Measurements from ENCODE around the gene CCL5.
"Not testable (repeated sequence)": the region's sequence is repeated elsewhere in the genome, so short reads cannot be mapped to it uniquely, and the experiment has no call there.

The CCL5 gene

DNA sequence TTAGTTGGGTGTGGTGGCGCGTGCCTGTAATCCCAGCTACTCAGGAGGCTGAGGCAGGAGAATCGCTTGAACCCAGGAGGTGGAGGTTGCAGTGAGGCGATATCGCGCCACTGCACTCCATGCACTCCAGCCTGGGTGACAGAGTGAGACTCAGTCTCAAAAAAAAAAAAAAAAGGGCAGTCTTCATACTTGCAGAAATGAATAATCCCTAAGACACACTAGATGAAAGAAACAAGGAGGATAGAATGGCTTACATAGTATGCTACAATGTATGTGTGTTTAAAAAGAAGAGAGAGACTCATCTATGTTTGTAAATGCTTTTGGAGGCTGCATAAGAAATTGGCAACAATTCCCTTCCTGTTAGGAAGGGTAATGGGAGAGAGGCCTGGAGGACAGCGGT is 17.6 kb upstream of the CCL5 start:
- not testable (repeated sequence) for DNase-seq

DNA sequence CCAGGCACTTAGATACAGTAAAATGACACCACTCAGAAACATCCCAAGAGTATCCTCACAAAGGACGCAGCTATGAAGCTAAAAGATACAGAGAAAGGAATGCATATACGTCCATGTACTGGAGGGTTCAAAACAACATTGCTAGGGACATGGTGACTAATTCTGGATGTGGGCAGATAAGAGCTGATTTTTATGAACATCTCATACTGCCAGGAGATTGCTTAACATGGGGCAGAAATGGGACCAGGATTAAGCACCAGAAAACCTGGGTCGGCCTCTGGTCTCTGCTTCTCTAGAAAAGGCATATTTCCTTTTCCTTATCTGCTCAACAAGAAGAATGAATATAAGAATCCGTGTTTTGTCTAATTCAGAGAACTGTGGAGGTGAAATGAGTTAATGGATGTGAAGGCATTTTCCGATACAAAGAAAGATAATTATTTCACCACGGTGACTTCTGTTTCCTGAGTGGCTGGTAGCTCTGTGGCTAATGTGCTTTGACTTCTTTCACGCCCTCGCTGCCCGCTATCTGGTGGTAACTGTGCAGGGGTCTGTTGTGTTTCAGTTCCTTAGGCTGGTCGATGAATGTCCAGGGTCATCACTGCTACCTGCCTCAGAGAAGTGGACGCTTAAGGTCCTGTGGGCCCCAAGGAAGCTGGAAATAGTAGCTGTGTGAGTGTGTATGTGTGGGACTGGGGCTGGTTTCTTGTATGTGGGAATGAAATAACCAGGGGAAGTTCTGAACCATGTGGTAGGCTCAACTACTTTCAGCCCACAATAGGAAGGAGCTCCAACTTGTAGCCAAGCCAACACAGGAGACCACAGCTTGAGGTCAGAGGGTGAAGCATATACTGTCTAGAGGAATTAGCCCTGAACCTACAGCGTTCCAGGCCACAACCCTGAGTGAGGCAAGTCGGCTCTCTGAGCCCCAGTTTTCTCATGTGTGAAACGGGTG is 15.8 kb upstream of the CCL5 start:
- DNase-seq = no peak

DNA sequence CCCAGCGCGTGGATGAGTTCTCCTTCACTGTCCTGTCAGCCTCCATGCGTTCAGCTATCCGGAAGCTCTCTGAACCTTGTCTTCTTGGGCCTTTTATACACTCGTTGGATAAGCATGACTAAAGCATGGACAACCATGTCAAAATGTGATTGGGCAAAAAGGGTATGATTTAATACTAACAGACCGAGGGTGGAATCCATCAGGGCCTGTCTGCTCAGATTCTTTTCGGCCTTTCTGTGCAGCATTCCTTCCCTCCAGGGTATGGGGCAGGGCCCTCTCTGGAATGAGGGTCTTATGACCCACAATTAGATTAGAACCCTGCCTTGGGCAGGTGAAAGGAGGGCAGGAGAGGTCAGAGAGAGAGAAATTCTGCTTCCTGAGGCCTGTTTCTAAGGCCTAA is 14.0 kb upstream of the CCL5 start:
- no peak for DNase-seq

DNA sequence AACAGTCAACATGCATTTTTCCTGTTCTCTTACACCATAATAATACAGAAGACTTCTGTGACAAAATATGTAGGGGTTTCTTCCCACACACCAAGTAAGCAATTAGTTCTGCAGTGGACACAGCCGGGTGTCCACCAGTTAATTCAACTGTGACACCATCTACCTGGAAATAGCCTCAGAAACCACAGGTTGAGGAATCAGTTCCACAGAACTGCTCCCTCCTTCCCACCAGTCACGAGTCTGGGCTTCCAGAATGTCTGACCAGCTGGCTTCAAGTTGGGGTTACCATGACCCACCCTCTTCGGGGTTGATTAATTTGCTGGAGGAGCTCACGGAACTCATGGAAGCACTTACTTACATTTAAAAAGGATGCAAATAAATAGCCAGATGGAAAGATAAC is 13.6 kb upstream of the CCL5 start:
- no peak for DNase-seq

DNA sequence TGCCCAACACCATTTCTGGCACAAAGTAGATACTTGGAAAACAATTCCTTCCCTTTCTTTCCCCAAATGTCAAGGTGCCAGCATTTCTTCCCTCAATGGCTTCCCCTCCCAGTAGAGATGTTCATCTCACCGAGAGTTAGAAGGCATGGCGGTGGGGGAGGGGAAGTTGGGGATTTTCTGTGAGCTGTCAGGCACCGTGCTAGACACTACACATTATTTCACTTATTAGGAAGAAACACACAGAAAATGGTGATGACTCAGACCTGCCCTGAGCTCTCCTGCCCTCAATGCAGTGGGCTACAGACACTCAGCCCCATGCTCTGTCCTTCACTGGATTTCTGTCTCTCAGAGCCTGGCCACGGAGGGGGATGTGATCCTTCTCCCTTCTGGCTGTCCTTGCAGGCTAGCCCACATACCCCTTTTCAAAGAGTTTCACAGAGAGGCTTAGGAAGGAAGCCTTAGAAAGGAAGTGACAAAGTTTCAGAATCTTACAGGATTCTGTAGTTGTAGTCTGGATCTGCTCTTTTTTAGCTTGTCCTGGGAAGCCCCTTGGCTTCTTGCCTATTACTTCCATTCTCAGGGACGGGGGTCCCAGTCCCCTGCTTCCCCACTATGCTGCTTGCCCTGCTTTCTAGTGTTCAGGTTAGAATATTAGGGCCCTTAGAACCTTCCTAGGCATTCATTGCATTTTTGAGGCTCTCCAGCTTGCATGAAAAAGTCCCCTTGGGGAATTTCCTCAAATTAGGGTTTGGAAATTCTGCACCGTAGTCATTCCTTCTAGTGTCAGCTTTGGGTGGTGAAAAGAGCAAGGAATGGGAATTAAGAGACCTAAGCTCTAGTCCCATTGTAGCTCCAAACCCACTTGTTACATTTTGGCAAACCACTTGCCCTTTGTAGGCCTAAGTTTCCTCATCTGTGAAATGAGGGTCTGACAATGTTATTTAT is 12.2 kb upstream of the CCL5 start:
- DNase-seq = no peak

DNA sequence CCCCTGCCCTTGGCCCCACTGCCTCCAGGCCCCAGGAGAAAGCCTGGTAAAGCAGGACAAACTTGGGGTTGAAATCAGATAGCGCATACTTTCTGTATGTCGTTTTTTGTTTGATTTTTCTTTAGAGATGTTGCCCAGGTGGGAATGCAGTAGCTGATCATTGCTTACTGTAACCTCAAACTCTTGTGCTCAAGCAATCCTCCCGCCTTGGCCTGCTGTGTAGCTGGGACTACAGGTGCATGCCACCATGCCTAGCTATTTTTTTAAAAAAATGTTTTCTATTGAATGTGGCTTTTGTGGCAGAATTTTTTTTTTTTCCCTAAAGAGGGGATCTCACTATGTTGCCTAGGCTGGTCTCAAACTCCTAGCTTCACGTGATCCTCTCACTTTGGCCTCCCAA is 11.1 kb upstream of the CCL5 start:
- no peak for DNase-seq

DNA sequence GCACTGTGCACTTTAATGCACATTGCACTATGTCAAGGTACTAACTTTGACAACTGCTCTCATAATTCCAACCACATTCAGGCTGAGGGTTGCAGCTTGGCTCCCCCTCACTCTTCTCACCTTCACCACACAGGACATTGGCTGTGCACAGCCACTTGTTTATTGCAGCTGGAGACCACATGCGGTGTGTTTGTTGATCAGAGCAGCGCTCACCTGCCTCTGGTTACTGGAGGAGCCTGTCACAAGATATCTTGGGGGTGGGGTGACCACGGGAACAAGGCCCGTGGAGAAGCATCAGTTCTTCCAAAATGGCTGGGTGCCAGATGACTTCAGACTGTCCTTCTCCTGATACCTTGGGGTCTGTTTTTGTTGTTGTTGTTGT is 10.6 kb upstream of the CCL5 start:
- DNase-seq = no peak

DNA sequence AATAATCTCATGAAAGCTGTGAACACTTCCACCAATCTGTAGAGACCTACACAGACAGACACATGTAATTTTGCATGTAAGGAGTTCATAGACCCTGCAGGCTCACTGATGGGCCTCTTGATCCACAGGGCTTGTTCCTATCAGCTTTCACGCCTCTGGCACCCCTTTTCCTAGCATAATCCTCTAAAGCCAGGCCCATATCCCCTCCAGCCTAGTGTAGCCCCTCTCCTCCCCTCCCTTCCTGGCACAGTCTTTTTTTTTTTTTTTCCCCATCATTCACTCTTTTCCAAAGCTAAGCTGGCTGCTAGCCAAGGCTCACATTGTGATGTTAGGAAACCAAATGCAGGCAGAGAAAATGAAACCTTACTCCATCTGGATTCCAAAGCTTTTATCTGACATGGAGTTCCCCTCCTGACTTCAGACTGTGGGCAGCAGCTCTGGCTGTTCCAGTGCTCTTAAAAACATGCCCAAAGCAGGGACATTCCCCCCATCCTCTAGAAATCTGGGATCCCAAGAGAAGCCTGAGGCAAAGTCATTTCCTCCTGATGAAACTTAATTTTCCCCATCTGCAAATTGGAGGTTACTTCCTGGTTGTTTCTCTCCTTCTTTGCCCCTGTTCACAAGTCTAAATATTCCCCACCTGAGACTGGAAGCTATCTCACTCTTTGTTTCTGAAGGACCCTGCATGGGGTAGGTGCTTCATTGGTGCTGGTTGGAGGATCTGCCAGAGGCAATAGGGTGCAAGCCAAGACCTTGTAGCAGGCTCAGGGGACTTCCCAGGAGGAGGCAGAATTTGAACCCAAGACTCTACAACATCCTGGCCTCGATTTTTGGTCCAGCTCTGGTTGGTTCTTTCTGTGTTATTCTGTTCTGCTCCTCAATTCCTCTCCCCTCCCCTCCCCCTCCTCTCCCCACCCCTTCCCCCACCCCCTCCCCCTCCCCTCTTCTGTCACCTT is 9.9 kb upstream of the CCL5 start:
- DNase-seq = no peak

DNA sequence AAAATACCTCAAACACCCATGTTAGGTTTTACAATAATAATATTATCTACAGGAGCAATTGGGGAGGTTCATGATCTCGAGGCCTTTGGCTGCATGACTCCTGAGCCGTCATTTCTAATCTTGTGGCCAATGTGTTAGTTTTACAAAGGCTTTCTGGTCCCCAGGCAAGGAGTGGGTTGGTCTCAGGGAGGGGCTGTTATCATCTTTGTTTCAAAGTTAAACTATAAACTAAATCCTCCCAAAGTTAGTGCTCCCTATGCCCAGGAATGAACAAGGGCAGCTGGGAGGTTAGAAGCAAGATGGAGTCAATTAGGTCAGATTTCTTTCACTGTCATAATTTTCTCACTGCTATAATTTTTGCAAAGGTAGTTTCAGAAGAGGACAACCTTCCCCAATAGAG is 9.1 kb upstream of the CCL5 start:
- DNase-seq = no peak

DNA sequence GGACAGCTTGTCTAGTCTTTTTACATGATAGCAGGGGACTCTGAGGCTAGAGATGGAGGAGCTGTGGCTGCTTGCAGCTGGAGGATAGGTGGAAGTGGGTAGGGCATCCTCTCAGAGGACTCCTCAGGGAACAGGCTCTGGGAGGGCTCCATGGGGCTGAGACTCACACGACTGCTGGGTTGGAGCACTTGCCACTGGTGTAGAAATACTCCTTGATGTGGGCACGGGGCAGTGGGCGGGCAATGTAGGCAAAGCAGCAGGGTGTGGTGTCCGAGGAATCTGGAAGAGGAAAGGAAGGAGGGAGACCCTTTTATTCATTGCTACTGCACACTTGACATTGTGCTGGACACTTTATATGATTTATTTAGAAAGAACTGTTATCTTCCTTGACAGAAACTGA is 1.8 kb downstream of the CCL5 start:
- DNase-seq = no peak

DNA sequence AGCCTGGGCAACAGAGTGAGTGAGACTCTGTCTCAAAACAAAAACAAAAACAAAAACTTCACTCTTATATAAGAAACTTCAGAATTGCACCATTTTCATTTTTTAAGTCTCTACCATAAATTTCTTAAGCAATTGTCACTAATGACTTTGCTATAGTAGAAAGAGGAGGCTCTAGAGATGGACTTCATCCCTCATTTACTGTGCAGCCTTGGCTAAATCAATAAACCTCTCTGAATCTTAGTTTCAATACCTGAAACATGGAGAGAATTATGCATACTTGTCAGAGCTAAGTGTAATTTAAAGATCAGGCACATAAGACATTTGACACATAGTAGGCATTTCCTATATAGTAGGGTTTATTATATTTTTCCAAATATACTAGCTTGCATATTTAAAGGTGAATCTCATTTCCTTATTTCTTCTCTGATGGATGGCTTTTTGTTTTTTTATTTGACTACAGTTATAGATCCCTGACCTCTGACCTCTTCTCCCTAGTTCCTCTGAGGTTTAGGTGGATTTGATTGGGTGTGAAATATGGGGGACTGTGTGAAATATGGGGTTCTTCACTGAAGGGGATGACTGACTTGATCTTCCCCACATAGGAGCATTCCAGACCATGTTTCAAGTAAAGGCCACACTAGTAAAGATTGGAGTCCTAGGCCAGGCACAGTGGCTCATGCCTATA is 2.7 kb downstream of the CCL5 start:
- DNase-seq = no peak

DNA sequence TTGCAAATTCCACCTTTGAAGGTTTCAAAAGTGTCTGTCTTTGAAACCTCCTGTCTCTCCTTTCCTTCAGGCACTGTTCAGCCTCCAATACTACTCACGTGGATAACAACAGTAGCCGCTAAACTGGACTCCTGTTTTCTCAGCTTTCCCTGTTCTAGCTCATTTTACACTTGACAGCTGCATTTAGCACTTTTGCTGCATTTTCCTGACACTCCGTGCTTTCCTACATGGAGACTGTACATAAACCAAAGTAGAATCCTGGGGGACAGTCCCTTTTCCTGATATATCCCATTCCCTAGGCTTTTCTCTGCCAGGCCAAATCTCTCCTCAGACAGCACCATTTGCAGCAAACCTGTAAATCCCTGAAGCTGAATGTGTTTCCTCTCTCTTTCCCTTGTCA is 3.6 kb downstream of the CCL5 start:
- no peak for DNase-seq

DNA sequence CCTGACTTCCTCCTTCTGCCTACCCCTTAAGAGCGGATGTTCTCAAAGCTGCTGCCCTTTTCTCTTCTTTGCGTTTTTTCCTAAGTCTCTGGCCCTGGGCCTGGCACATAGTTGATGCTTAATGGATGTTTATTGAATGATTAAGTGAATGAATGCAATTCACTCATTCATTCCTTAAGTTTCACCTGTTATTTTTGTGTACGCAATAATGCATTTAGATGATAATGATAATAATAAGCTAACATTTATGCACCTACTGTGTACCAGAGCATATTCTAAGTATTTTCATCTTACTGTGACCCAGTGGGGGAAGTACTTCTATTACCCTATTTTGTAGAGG is 4.4 kb downstream of the CCL5 start:
- DNase-seq = no peak

DNA sequence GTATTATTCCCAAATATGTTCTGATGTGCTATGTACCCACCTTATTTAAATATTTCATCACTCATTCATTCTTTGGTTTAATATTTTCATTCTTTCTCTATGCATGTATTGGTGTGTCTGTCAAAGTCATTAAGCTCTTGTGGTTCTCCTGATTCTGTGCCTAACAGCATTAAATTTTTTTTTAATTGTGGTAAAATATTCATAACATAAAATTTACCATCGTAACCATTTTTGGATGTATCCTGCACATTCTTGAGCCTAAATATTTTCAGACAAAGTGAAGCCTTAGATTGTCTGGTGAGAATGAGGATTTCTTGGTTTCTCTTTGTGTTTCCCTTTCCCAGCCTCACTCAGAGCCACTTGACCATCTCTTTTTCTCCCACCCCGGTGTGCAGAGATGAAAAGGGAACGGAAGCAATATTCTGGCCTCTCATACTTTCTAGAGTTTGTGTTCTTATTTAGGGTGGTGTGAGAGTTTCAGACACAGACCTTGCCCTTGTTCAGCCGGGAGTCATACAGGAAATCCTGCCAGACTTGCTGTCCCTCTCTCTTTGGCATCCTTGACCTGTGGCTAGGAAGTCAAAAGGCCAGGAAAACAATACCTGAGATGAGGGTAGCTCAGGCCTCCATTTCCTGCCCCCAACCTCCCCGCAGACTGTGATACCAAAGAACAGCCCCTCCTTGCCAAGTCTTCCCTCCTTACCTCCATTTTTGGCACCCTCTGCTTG is 4.9 kb downstream of the CCL5 start:
- no peak for DNase-seq

DNA sequence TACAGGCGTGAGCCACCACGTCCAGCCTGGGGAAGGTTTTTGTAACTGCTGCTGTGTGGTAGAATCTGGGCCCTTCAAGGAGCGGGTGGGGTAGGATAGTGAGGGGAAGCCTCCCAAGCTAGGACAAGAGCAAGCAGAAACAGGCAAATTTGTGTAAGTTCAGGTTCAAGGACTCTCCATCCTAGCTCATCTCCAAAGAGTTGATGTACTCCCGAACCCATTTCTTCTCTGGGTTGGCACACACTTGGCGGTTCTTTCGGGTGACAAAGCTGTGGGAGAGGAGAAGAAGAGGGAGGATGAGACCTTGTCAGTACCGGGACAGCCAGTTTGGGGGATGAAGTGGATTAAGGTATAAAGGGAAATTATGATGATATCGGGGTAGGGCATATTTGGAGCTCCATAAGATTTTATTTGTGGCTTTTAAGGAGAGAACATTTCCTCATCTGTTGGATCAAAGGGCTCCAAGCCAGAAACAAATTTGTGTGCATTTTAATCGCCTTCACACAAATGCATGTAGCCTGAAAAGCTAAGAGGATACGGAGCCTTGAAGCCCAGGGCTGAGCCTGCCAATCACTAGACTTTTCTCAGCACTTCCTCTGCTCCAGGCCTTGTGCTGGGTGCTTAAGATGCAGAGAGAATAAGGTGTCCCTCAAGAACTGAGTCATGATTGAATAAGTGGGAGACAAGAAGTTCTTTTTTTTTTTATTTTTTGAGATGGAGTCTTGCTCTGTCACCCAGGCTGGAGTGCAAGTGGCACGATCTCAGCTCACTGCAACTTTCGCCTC is 7.8 kb downstream of the CCL5 start:
- no peak for DNase-seq

DNA sequence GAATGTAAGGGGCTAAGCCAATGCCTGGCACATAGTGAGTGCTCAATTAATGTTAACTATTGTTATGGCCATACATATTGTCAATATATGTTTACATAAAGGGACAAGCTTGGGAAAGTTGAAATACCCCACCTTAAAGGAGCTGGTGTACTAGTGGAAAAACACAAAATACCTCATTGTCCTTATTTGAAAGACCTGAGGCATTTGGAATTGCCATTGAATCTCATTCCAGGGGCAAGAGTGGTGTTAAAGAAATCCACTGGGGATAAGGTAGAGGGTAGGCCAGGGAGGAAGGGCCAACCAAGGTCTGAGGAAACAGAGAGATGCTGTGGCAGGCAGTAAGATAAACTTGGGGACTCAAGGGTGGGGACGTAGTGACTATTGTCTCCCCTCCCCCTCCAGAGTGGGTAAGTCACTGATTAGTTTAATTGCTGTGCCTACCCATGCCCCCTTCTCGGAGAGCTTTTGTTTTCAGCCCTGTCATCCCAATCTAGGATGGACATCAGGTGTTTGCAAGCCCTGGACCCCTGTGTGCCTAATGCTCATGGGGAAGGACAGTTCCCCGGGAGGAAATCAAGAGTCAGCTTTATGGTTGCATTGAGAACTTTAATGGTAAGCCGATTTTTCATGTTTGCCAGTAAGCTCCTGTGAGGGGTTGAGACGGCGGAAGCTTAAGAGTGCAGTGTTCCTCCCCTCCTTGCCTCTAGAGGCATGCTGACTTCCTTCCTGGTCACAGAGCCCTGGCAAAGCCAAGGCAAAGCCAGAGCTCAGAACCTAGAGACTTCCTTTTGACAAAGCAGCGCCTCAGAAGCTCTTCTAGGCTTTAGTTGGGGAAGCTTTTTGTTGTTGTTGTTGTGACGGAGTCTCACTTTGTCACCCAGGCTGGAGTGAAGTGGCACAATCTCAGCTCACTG is 9.0 kb downstream of the CCL5 start:
- DNase-seq = peak in 1 of 4 experiments; percentile 13

DNA sequence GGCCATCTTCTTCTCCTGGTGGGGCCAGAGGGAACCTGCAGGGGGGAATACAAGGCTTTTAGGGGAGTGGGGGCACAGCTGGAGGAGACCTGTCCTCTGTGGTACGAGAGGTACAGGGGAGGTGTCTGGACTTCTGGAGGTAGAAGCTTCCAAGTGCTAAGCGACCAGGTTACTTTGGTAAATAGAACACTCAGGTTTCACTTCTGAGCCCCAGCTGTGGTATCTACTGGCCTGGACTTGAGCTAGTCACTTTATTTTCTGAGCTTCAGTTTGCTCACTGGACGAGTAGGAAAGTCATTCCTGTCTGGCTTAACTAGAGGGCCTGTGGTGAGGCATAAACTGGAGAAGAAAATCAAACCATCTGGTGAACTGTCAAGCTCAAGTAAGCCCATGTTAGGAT is 11.4 kb downstream of the CCL5 start, which contains the start of gene HEATR9:
TSS of gene HEATR9 (minus strand) at position 155 of the 400 bp plus-strand sequence. CDS start at position 6, 149 bp downstream.
- DNase-seq = no peak

DNA sequence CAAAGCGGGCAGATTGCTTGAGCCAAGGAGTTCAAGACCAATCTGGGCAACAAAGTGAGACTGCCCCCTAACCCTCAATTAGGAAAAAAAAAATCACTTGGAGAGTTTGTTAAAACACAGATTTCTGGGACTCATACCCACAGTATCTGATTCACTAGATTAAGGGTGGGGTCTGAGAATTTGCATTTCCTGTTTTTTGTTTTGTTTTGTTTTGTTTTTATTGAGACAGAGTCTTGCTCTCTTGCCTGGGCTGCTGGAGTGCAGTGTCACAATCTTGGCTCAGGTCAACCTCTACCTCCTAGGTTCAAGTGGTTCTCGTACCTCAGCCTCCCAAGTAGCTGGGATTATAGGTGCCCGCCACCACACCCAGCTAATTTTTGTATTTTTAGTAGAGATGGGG is 12.6 kb downstream of the CCL5 start:
- DNase-seq = no peak

DNA sequence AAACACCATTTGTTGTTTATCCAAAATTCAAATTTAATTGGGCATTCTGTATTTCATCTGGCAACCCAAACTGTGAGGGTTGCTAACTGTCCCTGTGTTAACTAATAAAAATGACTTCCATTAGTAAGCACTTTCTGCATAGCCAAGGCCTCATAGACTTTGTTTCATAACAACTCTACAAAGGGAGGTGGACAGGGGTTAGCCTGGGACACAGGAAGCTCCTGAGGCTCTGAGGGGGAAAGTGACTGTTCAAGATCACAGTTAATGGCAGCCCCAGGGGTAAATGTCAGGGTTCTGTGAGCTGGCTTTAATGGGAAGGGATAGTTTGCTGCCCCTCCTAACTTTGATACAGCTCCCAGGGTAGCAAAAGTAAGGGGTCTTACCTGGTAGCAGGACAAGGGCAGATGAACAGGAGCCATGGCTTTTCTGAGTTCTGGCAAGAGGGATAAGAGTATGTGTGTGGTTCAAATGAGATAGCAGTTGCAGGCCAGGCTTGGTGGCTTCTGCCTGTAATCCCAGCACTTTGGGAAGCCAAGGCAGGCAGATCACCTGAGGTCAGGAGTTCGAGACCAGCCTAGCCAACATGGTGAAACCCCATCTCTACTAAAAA is 13.7 kb downstream of the CCL5 start:
- DNase-seq = no peak
